Measurements from ENCODE around the gene PTPRG.

PTPRG gene

DNA sequence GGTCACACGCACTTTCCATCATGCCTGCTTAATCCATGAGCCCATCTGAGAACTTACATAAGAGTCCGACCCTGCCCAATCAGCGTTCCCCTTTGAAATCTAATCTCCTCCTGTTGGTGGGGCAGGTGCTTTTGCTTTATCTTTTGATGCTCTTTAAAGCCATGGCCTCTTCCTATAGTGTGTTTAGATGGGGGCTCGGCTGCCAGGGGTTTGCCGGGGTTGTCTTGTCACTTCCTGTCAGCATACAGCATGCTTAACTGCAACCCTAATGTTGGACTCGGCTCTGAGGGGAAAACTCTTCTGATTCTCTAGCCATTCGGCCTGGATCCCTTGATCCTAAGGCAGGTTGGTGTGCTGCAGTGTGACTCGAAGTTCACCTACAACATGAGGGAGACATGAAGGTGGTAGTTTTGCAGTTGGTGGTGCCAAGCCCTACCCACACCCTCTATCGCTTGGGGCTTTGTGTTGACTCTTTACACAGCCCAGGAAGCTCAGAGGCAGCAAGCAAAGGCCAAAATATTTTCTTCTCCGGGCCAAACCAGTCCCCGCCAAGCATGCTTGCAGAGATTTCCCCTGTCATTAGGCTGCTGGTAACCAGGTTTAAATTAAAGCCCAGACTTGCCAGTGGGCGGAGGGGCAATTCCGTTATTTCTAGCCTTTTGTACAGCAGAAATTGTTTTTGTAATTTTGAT, 593.2 kb downstream of the PTPRG start:
- no peak for DNase-seq (ENCODE audit: low spot score)

DNA sequence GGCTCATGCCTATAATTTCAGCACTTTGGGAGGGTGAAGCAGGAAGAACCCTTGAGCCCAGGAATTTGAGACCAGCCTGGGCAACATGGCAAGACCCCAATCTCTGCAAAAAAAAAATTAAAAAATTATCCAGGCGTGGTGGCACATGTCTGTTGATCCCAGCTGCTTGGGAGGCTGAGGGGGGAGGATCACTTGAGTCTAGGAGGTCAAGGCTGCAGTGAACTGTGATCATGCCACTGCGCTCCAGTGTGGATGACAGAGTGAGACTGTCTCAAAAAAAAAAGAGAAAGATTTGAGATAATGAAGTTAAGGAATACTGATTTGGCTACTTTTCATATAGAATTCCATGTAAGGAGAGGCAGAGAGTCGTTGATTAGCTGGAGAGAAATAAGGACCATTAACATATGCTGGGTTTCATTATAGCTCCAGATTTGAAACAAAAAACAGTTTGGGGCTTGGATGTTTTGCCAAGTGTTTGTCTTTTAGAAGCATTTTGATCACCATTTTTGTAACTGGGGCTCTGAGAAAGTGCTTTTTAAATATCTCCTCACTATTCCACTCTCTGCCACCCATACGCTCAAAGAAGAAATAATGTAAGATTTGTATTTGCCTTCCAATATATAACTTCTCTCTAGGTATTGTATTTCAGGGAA, 597.8 kb downstream of the PTPRG start:
- DNase-seq (ENCODE audit: low spot score) = no peak

DNA sequence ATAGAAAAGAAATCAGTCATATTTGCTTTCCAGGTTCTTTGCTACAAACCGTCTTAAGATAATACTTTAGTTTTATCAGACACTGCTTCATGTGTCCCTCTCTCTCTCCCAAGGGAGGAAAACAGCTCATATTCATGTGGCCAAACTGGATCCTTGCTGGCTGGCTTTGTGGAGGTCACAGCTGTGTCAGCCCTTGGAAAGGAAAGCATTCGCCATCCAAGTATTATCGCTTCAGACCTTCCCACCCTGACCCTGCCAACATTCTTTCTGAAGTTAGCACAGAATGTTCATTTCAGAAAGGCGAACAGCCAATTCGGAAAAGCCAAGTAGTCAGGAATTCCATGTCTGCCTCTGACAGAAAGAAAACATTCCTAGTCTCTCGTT, 598.3 kb downstream of the PTPRG start:
- peak; percentile 60 for DNase-seq (ENCODE audit: low spot score)

DNA sequence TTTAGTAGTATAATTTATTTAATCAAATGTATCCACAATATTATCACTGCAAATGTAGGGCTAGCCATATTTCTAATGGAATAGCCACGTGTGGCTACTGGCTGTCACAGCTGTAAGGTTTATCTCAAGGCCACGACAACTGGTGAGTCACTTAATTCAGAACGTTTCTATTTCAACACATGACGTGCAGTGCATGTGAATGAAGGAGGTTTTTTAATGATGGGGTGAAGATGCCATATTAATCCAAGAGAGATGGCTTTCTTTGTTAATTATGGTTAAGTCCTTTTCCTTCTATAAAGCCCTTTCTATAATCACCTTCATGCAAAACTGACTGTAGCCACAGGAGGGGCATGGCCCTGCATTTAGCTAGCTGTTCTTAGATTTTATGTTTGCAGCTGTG, 600.0 kb downstream of the PTPRG start:
- no peak for DNase-seq (ENCODE audit: low spot score)

DNA sequence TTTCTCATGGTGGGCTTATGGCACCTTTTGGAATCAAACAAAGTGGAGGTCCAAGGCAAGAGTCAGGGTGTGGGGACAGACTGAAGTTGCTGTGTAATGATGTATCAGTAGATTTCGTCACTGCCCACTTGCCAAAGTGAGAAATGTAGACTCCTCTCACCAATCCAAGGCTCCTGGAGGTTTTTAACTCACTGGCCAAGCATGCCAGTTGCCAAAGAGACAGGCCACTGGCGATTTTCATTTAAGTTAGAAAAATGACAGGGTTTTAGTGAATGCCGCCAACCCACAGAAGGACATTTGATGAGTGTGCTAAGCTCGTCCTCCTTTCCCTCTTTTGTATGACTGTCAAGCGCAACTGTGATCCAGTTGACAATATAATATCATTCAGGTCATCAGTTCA, 602.8 kb downstream of the PTPRG start:
- no peak for DNase-seq (ENCODE audit: low spot score)

DNA sequence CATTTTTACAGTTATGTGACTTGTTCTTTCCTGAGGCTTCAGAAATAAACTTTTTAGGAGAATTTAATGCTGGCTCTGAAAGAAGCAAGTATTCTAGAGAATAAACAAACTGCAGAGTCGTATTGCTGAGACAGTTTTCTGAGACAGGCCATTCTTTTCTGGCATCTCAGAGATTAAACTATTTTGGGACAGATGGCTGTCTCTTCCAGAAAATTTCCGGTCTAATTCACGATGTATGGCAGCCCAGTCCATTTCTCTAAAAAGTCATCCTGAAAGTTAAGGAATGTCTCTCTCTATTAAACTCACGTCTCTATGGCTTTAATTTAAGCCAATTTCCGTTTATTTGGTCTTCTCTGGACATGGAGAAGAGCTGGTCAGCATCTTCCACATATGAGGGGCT, 603.4 kb downstream of the PTPRG start:
- no peak for DNase-seq (ENCODE audit: low spot score)

DNA sequence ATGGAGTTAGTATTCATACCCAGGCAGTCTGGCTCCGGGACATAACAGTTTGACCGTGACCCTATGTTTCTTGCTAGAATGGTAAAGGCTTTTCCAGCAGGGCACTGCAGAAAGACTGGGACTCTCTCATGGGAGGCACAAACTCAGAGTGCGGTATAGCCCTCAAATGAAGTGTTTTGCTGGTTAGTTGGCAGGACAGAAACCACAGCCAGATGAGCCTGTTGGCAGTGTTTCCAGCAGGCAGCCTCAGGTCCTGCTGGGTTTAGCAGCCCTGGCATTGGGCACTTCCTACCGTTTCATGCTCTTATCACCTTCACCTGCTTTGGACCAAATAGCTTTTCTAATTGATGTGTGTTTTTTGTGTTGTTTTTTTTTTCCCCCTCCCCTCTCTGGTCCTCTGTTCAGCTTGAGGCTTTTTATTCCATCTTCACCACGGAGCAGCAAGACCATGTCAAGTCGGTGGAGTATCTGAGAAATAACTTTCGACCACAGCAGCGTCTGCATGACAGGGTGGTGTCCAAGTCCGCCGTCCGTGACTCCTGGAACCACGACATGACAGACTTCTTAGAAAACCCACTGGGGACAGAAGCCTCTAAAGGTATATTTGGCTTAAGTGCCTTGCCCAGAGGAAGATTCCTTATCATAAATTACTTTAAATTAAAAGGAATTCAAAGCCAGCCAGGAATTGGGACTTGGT, 606.3 kb downstream of the PTPRG start:
- DNase-seq (ENCODE audit: low spot score) = no peak

DNA sequence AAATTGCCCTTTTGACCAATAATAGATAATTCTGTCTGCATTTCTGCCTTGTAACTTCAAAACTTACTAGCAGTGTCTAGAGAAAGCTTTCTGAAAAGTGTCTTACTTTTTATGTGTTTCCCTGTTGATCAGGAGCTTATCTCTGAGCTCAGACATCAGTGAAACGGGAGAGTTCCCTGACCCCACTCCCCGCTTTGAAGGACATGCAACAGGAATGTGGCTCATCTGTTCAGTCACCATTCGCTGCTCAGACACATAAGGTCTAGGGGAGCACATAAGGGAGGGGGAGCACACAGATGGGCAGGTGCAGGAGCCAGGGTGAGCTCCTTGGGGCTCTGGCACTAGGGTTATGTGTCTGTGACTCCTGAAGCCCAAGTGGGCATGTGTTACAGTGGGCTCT, 607.0 kb downstream of the PTPRG start:
- DNase-seq (ENCODE audit: low spot score) = no peak

DNA sequence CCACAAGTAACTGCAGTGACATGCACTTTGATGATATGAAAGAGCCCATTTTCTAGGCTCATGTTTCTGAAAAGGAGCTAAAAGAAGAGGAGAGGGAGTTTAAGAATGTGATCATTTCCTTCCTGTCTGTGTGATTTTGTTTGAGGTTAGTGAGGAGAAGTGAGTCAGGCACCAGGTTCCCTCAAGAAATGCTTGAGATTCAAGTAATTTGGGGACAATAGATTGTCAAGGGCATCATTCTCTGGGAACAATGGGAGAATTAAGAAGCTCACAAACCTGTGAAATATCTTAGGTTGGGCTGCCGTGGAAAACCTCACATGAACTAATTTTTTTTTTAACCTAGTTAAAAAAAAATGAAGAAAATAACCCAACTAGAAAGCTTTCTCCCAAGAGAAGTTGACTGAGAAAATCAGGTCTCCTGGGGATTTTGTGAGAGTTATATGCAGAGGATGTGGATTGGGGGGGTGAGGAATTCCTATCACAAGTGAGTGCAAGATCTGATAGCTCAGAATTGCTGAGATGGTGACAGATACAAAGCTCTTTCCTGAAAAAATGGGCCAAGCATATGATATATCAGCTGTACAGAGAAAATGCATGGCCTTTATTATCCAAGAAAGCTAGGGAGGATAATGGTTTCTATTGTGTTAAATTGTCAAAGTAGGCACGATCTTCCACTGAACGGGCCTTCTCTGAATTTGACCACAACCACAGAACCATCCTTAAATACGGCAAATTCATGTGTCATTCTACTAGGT, 608.7 kb downstream of the PTPRG start:
- DNase-seq (ENCODE audit: low spot score) = peak; percentile 69

DNA sequence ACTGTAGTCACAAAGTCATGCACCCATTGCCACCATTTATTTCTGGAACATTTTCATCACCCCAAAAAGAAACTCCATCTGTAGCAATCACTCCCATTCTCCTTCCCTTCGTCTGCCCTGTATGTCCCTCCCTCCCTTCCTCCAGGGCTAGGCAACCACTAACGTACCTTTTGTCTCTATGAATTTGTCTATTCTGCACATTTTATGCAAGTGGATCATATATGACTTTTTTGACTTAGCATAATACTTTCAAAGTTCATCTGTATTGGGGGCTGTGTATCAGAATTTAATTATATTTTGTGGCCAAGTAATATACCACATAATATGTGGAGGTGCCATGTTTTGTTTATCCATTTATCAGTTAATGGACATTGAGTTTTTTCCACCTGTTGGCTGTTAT, 610.4 kb downstream of the PTPRG start:
- DNase-seq (ENCODE audit: low spot score) = no peak

DNA sequence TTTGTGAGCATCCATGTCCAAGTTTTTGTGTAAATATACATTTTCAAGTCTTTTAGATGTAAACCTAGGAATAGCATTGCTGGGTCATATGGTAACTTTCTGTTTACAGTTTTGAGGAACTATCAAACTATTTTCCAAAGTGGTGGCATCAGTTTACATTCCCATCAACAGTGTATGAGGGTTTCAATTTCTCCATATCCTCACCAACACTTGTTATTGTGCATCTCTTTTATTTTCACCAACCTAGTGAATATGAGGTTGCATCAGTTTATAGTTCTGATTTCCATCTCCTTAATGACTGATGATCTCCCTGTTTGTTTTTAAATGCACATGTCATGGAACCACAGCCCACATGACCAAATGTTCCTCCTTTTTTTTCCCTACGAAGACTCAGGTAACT, 610.8 kb downstream of the PTPRG start:
- DNase-seq (ENCODE audit: low spot score) = no peak

DNA sequence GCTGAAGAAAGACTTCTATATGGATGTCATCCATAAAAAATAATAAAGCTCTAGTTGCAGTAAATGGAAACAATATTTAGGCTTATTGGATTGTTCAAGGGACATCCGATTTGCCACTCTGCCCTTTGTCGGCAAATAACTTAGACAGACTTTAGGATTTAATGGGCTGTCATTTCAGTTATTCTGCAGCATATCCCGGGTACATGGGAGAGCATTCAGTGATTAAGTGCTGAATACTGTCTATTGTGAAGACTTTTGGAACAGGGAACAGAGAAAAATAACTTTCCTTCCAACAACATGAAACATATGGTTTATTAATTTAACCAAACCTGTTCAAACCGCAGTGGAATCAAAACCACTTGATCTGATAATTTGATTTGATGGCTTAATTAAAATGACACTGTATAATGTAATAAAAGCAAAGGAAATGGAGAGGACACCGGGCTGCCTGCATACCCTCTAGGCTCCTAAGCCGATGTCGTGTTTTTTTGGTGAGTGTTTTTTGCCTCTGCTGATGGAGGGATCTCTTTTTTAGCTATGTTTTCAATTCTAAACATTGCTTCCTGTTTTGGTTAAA, 612.7 kb downstream of the PTPRG start:
- no peak for DNase-seq (ENCODE audit: low spot score)

DNA sequence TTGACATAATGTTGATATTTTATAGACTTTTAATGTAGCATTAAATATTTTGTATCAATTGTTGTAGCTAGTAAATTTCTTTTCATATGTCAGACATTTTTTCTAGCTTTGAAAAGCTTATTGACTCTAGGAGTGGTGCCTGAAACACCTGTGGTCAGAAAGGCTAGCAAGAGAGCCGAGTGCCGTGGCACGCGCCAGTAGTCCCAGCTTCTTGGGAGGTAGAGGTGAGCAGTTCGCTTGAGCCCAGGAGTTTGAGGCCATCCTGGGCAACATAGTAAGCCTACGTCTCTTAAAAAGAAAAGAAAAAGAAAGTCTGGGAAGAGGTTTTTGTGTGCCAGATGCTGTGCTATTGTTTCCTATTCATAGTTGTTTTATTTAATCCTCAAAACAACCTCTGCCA, 613.8 kb downstream of the PTPRG start:
- no peak for DNase-seq (ENCODE audit: low spot score)

DNA sequence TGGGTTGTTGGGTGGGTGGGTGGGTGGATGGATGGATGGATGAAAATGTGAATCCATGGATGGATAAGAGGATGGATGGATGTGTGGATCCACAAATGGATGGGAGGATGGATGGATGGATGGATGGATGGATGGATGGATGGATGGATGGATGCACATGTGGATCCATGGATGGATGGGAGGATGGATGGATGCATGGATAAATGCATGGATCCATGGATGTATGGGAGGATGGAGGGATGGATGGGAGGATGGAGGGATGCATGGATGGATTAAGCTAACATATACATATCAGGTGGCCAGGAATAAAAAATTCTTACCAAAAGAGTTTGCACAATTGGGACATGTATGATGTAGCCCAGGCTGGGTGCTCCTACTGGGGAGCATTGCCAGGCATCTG, 616.7 kb downstream of the PTPRG start:
- no peak for DNase-seq (ENCODE audit: low spot score)

DNA sequence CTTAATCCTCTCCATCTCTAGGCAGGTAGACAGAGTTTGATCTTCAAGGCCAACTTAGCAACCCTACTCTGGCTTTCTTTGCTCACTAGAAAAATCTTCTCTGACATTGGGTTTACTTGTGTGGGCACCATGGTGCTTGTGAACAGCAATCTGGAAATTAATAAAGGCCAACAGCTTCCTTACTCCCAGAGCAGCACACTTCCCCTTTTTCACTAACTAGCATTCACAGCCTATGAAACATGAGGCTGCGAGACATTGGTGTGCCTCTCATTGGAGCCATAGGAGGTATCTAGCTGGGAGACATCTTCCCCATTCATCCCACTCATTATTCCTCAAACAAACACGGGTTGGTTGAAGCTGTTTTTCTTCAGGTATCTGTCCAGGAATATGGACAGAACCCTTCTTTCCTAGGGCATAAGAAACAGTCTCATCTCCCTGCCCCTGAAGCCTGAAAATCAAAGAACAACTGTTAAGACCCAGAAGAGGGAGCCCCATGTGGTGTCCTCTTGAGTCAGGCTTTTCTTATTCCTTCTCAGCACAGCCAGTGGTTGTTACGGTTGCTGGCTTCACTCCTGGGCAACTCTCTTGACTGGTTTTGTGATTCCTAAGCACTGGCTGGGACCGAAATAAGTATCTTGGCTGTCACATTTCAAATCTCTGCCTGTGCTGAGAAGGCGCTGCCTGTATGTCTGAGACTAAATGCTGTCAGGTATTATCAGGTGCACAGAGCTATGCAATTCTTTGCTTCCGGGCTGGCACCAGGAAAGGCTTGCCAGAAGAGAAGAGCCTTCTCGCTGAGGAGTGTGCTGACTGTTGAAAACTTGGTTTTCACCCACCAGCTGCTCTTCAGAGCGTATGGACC, 617.6 kb downstream of the PTPRG start:
- no peak for DNase-seq (ENCODE audit: low spot score)

DNA sequence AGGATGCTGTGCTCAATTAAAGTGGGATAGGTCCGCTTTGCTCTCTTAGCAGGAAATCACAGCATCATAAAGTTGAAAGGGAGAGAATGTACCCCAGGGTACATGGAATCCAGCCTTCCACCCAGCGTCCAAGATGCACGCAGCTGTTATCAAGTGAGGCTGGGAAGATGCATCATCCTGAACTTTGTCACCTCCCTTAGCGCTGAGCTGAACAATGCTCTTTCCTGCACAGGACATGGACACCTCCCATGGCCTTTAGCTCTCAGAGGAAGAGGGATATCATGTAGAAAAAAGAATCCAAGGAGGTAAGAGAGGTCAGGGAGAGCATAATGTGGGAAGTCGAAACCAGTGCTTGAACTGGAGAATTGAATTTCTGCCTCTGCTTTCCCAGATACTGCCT, 619.1 kb downstream of the PTPRG start:
- no peak for DNase-seq (ENCODE audit: low spot score)

DNA sequence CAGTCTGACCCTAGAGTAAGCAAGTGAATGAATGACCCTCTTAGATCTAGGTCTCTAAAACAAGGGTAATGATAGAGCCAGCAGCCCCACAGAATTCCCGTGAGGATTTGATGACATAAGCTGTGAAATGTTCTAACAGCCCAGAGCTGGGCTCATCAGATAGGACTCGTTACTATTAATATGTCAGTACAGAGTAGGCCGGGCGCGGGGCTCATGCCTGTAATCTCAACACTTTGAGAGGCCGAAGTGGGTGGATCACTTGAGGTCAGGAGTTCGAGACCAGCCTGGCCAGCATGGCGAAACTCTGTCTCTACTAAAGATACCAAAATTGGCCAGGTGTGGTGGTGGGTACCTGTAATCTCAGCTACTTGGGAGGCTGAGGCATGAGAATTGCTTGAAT, 621.7 kb downstream of the PTPRG start:
- DNase-seq (ENCODE audit: low spot score) = no peak

DNA sequence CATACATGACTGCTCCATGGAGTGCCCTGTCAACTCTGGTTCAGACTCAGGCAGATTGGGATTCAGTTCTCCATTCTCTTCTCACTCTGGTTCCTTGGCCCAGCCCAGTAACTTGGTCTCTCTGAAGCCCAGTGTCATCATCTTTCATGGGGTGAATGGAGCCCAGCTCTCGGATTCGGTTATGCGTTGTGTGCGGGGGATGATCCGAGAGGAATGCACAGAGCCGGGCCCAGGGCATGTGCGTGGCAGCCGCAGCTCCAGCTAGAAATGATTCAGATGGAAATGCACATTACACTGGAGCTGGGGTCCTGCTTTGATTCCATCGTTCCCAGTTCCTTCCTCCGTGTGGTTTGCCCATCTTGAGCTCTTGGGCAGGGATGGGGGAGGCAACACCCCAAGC, 622.6 kb downstream of the PTPRG start:
- DNase-seq (ENCODE audit: low spot score) = no peak

DNA sequence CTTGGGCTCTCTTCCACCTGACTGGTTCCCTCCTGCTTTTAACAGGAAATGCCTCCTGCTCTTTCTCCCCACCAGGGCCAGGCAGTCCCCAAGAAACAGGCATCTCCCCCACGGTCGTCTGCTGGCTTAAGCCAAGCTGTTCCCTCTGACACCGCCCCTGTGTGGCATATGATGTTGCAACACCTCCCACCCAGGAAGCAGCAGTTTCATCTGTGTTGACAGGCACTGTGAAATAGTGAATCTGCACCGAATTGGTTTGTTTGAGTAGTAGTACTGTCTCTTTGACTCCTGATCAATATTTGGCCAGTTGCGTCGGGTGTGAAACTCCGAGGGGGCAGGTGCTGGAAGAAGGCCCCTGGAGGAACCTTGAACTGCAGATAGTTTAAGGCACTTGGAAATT, 623.2 kb downstream of the PTPRG start:
- no peak for DNase-seq (ENCODE audit: low spot score)

DNA sequence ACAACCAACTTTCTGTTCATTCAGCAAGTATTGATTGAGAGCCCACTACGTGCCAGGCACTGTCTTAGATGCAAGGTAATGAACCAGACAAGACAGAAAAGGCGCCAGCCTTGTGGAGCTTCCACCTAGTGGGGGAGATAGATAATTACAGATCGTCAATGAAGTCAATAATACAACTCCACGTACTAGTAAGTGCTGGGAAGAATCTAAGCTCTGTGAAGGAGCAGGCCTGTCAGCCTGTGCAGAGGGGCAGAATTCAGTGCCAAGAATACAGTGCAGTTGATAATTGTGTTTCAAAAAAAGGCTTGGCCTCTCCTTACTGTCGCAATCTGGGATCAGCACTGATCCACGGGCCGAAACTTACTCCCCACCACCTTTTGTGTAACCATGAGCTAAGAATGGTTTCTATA, 625.7 kb downstream of the PTPRG start:
- no peak for DNase-seq (ENCODE audit: low spot score)

DNA sequence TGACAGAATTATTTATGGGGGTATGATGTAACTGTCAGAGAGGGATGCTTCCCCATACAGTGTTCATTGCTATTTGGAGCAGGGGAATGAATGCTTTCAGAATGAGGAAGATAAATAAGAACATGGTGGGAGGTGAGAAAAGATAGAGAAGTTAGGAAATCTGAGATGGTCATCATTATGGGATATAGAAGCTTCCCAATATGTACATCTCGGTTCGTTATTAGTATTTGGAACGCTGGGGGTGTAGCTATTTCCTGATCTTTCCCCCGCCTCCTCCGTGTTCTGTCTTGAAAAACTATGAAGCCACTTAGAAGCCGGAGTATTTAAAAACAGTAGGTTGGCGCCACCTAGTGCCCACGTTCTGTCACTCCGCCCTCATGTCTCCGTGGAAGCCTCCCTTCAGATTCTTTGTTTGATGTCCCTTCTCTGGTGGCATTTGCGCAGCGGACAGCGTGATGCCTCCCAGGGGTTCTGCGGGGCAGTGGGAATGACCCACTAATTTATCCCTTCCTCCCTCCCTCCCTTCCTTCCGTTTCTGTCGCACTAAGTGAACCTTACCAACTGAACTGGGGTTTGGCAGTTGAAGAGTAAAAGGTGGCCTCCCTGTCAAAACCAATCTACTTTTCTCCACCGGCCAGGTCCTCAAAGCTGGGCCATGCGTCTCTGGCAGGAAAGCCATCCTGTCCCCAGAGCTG, 627.5 kb downstream of the PTPRG start:
- DNase-seq (ENCODE audit: low spot score) = peak; percentile 77
